GM19395 (cell line): Measurements from ENCODE around the gene SLPI.
A peak's percentile ranks its signal among the peaks of the same experiment; 100 is the strongest.

Source experiments
- ATAC-seq: cut with Tn5 transposase; IDR thresholded peaks from one replicate; pipeline ENCODE4 v1.9.1; 2021; ENCODE audit warnings: mild to moderate bottlenecking, moderate library complexity; ENCODE audit not compliant: unreplicated experiment

The SLPI gene, protein sequence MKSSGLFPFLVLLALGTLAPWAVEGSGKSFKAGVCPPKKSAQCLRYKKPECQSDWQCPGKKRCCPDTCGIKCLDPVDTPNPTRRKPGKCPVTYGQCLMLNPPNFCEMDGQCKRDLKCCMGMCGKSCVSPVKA

DNA sequence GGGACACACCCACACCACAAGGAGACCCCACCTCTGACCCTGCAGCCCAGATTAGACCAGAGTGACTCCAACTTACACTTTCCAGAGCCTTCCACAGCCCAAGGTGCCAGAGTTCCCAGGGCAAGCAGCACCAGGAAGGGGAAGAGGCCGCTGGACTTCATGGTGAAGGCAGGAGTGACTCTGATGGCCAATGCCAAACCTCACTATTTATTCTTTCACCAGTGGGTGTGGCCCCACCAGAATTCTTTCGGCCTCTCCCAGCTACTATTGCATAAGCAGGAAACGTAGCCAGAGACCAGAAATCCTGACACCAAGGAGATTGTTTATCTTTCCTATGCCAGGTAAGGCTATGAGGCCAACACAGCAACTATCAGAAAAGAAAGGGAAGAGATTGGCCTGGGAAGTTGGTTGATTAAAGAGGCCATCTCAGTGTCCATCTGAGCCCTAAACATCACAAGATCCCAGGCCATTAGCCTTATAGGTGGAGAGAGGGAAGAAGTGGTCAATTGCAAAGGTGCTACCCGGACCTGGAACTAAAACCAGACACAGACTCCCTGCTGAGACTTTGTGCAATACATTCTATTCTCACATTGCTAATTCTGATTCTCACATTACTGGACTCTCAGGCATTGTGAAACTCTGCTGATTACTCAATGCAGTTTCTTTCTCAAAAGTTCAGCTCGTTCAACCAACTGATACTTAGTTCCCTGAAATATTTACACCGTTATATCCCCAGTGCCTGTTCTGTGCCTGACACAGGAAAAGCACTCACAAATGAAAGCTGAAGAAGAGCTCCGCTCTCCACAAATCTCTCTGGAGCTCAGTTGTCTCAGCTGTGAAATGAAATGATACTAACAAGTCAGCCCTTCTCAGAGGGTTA lies at the start of gene SLPI:
Gene SLPI, minus strand, starts transcription at position 182 of the 880 bp plus-strand sequence. Its CDS starts 21 bp downstream, at position 161.
- ATAC-seq, result no peak

DNA sequence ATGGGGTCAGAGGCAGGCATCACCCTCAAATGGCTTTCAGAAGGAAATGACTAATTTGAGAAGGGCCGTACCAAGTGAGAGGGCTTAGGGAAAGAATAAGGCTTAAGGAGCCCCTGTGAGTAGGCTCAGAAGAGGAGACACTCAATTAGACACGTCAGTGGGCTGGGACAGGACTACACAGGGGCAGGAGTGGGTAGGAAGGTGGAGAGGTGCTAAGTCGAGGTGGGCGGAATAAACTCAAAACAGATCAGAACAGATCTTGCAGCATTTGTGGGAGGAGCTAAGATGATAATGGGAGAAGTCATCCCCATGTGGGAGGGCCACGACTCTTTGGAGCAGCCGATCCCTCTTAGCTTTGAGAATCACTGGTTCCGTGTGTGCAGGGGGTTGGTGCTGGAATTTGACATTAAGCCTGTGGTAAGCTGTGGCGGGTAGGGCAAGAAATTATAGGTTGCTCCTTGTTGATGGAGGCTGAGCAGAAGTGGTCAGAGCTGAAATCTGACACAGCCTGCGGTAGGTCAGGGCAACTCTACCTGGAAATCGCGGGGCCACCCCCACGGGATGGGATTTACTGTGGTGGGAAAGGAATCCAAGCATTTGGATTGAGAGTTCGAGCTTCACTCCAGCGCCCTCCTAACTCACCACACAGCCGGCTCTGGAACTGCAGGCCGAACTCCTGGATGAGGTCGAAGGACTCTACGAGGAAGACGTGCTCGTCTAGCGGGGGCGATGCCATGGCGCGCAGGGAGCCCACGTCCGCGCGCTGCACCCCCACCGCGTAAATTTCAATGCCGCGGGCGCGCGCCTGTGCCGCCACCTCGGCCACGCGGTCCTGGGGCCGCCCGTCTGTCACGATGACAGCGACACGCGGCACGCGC lies 49.5 kb upstream of the SLPI start:
- no peak for ATAC-seq

DNA sequence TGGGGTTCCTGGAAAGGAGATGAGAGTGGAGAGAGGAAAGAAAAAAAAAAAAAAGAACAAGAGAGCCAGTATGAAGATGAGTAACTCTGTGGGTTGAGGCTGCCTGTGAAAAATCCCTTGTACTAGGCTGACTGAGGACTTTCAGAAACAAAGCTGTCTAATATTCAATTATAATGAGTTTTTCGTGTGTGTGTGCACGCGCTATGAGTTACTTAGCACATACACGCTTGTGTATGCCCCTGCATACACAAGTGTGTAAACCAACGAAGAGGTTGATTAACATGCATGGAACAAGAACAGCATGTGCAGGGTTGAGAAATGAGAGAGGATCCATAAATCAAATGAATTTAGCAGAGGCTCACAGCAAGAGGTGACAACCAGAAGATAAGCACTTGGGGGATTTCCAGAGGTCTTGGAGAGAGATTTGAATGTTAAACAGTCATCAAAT lies 47.5 kb upstream of the SLPI start:
- no peak for ATAC-seq

DNA sequence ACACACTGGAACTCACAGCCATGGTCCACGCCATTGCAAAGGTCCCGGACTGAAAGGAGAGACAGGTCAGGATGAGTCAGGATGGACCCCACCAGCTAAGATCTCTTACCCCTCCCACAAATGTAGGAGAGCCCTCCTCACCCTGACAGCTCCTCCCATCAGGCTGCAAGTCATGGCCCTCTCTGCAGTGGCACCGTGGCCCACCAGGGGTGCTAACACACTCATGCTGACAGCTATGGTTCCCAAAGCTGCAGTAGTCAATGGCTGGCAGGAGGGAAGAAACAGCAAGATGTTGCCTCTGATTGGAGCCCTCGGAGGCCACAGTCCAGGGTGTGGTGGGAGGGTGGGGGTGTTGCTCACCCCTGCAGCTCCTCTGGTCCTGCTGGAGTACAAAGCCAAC lies 46.6 kb upstream of the SLPI start:
- ATAC-seq, result peak; percentile 58

DNA sequence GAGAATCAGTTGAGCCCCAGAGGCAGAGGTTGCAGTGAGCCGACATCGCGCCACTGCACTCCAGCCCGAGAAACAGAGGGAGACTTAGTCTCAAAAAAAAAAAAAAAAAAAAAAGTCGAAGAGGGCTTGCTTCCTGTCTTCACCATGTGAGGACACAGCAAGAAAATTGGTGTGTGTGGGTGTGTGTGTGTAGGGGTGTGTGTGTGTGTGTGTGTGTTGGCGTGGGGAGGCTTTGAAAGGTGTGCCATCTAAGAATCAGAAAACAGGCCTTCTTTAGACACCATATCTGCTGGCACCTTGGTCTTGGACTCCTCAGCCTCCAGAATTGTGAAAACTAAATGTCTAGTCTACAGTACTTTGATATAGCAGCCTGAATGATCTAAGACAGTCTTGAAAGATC lies 45.4 kb upstream of the SLPI start:
- ATAC-seq, result no peak

DNA sequence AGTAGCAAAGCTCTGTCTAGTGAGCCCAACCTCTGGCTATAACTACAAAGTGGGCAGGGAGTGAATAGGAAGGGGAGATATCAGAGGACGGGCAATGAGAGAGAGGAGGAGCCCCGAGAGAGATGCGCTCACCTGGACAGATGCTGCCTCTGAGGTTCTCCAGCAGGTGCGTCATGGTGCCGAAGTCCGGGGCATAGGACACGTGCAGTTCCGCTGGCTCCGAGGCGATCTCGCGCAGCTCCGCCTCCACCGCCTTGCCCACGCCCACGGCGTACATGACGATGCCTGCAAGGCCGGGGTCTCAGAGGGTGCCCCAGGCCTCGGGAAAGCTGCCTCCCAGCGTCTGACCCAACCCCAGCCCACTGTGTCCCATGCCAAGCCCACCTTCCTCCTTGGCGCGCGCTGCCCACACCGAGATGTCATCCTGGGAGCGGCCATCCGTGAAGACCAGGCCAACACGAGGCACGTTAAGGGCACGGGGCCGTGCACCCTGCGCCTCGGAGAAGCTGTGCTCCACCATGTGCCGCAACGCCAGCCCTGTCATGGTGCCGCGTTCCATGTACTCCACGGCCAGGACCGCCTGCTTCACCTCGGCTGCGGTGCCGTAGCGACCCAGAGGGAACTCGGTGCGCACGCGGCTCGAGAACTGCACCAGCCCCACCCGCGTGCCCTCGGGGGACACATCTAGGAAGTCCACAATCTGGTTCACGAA lies 43.6 kb upstream of the SLPI start:
- no peak for ATAC-seq

DNA sequence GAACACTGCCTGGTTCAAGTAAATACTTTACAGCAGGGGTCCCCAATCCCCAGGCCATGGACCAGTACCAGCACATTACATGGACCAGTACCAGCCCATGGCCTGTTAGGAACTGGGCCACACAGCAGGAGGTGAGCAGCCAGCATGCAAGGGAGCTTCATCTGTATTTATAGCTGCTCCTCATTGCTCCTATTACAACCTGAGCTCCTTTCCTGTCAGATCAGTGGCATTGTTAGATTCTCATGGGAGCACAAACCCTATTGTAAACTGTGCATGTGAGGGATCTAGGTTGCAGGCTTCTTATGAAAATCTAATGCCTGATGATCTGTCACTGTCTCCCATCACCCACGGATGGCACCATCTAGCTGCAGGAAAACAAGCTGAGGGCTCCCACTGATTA lies 40.3 kb upstream of the SLPI start:
- ATAC-seq, result no peak

DNA sequence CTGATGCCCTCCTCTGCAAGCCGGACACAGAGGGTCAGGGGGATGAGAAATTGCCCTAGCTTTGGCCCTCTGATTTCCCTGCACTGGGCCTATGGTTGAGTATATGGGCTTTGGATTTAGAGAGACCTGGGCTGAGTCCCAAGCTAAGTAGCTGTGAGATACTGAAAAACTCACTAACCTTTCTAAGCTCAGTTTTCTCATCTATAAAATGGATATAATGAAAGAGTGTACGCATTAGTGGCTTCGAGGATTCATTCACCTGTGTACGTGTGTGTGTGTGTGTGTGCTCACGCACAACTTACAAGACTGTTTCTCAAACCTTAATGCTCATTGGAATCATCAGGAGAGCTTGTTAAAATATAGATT lies 39.6 kb upstream of the SLPI start:
- no peak for ATAC-seq

DNA sequence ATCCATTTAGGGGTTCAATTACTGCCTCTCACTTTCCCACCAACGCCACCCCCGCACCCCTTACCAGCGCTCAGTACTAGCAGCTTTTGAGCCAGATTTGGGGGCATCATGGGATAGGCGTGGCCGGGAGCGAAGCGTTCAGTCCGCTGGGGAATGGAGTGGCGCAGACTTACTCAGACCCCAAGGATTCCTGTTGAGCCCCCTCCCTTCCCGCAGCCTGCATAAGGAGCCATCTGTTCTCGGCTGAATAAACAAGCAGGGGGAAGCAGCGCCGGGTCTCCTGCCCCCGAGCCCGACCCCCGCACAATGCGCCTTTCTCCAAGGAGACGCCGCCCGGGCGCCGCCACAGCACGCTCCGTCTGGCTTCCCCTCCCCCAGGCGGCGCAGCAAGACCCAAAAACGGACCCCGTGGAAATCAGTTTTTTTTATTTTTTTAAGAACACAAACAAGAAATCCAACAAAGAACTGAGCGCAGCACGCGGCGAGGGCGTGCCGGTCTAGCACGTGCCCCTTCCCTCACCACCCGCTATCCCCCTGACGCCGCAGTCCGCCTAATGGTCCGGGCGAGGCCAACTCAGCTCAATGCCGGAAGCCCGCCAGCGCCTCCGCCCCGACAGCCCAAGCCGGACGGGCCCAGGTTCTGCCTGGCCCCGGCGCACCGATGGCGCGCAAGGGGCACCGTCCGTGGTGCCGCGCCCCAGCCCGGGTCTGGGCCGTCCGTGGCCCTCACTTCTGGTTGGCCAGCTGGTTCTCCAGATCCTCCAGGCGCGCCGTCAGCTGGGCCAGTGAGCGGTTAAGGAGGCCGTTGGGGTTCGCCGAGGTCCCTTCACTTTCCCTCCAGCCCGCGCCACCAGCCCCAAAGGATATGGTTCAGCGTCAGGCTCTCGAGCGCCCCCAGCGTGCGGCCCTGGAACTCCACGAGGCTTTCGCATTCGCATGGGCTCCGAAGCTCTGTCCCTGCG lies 39.0 kb upstream of the SLPI start:
- peak; percentile 76 for ATAC-seq

DNA sequence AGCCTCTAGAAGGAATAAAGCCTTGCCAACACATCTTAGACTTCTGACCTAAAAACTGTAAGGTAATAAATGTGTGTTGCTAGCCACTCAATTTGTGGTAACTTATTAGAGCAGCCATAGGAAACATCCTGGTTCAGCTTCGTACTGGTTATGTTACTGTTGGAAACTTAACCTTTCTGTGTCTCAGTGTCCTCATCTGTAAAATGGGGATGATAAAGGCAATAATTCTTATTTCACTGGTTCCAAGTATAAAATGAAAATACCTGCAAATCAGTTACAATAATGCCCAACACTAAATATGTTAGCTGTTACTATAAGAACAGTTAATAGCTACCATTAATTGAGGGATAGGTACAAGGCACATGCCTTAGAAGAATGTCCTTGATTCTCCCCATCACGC lies 38.0 kb upstream of the SLPI start:
- ATAC-seq, result no peak

DNA sequence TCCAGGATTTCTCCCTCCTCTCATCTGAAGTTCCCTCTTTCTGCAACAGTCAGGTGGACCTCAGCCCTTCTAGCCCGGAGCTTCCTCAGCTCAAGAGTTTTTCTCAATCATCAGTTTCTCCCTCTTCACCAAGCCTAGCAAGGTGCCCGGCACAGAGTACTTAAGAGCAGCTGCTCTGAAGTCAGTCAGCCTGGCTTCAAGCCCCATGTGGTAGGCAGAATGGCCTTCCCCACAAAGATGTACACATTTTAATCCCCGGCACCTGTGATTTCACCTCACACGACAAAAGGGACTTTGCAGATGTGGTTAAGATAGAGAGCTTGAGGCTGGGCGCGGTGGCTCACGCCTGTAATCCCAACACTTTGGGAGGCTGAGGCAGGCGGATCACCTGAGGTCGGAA lies 37.2 kb upstream of the SLPI start:
- no peak for ATAC-seq

DNA sequence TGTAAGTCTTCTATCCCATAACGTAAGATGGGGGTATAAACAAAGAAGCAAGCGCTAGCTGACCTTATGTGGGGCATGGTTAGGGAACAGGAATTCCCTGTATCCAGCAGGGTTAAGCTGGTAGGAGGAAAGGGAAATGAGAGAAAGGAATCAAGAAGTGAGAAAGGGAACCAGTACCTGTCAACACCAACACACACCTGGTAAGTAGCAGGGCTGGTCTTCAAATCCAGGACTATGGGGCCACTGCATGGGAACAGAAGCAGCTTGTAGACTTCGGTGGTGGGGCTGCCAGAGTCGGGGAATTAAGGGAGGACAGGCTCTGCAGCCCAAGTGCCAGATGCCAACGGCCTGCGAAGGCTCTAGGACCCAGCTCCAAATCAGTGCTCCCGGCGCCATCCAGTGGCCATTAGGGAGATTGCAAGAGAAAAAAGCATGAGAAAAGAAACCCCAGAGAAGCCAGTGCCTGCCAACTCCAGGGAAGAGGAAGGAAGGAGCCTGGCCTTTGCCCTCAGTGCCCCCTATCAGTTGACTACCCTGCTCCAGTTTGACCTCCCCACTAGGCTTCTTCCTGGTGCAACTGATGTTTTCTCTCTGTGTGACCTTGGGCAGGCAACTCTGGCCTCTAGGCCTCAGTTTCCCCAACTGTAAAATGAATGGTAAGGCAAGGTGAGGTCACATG lies 36.5 kb upstream of the SLPI start:
- ATAC-seq, result no peak

DNA sequence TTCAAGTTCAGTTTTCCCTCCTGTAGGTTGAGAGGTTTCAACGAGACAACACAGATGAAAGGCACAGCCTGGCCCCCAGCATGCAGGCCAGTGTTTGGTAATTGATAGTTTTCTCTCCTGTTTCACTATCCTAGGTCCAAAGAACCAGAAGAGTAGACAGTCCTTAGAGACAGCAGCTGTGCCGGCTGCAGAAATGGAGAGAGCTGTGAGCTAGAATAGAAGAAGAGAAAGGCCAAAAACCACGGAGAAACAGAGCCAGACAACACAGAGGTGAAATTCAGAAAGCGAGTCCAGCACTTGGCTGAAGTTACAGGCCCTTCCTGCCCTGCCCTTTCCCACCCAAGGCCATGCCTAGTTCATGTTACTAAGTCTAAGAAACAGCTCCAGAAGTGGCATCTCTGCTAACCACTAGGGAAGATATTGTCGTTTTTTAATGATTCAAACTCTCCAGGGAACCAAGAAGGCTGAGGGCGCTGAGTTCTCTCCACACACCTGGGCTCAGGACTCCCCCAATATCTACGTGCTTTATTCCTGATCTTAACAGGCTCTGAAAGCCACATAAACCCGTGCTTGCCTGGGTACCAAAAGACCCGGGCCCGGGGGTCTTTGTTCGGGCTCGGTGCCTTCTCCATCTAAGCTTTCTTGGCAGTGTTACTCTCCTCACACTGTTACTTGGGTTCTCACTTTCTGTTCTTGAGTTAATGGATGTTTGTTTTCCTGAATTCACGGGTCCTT lies 35.7 kb upstream of the SLPI start:
- ATAC-seq, result no peak

DNA sequence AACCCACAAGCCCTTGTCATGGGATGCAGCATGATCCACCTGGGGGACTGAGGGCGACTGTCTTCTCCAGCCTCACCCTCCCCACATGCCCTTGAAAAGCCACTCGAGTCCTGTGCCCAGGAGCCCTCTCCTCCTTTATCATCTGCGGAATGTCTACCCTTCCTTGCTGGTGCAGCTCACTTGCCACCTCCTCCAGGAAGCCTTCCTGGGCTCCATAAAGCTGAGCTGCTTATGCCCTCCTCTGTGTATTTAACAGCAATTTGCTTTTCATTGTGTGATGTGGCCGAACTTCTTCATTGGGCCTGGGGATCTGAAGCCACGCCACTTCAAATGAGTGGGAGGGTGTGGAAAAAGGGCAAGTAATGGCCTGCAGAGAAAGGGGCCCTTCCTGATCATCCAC lies 34.5 kb upstream of the SLPI start:
- no peak for ATAC-seq

DNA sequence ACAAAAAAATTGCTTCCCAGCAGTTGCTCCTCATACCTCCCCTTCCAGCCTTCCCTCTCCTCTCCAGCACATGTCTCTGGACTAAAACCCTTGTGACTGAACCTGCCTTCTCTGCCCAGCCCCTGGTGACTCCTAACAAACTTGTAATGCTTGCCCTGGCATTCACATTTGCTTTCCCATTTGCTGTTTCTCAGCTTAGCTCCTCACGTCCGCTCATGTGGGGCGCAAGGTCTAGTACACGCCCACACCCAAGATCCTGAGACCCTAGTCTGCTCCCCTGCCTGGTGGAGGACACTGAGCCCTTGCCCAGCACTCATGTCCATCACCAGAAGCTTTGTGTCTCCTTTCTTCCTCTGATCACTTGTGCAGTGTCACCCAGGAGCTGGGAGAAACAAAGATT lies 34.0 kb upstream of the SLPI start:
- no peak for ATAC-seq

DNA sequence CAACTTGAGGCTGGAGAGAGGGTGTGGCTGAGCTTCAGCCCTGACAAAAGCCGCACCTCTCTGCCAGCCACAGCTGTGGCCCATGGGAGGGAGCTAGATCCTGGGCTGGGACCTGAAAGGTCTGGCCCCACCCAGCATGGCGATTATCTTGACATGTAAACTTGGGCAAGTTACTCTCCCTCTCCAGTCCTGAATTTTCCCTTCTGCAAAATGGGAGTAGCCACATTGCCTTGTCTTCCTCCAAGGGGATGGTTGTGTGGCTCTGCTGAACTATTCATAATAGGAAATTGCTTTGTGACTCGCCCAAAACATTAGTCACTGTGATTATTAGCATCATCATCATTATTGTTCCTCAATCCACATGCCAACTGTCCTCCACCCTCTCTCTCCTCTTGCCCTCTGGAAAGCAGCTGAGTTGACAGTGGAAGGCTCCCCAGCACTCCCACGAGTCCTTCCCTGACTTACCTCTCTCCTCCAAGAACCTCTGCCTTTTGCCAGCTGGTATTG lies 29.2 kb upstream of the SLPI start:
- ATAC-seq, result no peak

DNA sequence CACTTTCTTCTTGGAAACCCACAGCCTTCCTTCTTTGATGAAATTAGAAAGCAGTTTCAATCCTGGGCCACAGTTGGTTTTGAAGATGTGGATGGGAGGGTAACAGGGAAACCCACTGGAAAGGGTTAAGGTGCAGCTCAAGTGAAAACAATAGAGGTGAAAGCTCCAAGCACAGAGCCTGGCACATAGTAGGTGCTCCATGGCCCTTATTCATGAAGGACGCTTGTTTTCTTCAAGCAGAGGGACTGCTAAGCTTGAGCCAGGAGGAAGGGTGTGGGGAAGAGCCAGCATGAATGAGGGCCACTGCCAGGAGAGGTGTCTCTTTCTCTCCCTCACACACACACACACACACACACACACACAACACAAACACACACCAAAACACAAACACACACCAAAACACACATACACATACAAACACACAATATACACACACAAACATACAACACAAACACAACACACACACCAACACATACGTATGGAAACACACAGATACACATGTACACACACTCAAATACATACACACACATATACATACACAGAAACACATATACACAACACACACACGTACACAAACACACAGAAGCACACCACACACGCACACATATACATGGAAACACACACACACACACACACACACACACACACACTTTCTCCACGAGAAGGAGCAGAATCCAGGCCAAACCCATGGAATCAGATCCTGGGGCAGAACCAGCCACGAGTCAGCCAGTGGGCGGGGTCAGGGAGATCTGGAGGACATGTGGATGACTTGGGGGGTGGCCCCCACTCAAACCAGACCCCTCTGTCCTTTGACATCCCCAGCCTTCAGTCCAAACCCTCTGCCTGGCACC lies 28.6 kb upstream of the SLPI start:
- ATAC-seq, result no peak

DNA sequence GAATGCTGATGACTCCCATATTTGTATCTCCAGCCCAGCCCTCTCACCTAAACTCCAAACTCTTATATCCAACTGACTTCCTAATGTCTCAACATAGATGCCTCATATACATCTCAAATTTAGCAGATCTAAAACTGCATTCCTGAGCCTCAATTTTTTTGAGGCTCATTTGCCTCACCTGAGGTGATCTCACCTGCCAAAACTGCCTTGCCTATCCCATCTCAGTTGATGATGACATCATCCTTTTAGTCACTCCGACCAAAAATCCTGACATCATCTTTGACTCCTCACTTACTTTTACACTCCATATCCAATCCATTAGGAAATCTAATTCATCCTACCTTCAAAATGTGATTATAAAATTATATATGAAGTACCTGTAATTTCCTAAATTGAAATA lies 25.6 kb upstream of the SLPI start:
- no peak for ATAC-seq
